ENCODE measurements around the gene CD248.
A peak's percentile ranks its signal among the peaks of the same experiment; 100 is the strongest.
"Not testable (repeated sequence)": the region's sequence is repeated elsewhere in the genome, so short reads cannot be mapped to it uniquely, and the experiment has no call there.

Gene CD248

GRCh38 chr11:66311965-66312548 is 4.8 kb downstream of the CD248 start:
- peak; percentile 69 for DNase-seq

- DNase-seq = no peak
Measured at GRCh38 chr11:66311470-66311964, 5.3 kb downstream of the CD248 start.

- not testable (repeated sequence) for DNase-seq
Measured at GRCh38 chr11:66310803-66311440, 5.9 kb downstream of the CD248 start.

- DNase-seq = no peak
Measured at GRCh38 chr11:66310324-66310723, 6.5 kb downstream of the CD248 start.

- no peak for DNase-seq
Measured at GRCh38 chr11:66309475-66309874, 7.4 kb downstream of the CD248 start.

- DNase-seq = no peak
Measured at GRCh38 chr11:66302656-66303055, 14.2 kb downstream of the CD248 start.

GRCh38 chr11:66299186-66299585 is 17.7 kb downstream of the CD248 start:
- DNase-seq = no peak

GRCh38 chr11:66297610-66298009 is 19.2 kb downstream of the CD248 start:
- DNase-seq = no peak

GRCh38 chr11:66294626-66295620 is 21.9 kb downstream of the CD248 start:
- no peak for DNase-seq

GRCh38 chr11:66293777-66294625 is 22.8 kb downstream of the CD248 start:
- no peak for DNase-seq

- no peak for DNase-seq
Measured at GRCh38 chr11:66293352-66293751, 23.5 kb downstream of the CD248 start.

- DNase-seq = no peak
Measured at GRCh38 chr11:66292543-66293332, 24.1 kb downstream of the CD248 start.

GRCh38 chr11:66291706-66292542 is 24.9 kb downstream of the CD248 start, which contains the start of gene TMEM151A:
Gene TMEM151A, plus strand, starts transcription at chr11:66291894. Its CDS starts 120 bp downstream, at chr11:66292014.
- no peak for DNase-seq

- no peak for DNase-seq
Measured at GRCh38 chr11:66291303-66291705, 25.5 kb downstream of the CD248 start.

- no peak for DNase-seq
Measured at GRCh38 chr11:66290330-66290621, 26.6 kb downstream of the CD248 start.

- DNase-seq = no peak
Measured at GRCh38 chr11:66289548-66290329, 27.1 kb downstream of the CD248 start.

GRCh38 chr11:66288671-66289547 is 27.9 kb downstream of the CD248 start, which contains the start of gene YIF1A:
Gene YIF1A, minus strand, starts transcription at chr11:66289143. Its CDS starts 158 bp downstream, at chr11:66288985.
- peak; percentile 97 for DNase-seq

GRCh38 chr11:66287889-66288670 is 28.8 kb downstream of the CD248 start:
- no peak for DNase-seq
